H1 (cell line): ENCODE measurements around the gene IGFBP4. TPM values are rescaled to one million over a fixed set of nuclear protein-coding genes. Genes with fewer than 3 reads are reported as not detected.

Source experiments
- EGR1 ChIP-seq: IDR thresholded peaks from 2 replicates; pipeline ENCODE4 v1.6.1; 2011; ENCODE audit warnings: low read depth, low read length, borderline replicate concordance
- GABPA ChIP-seq: IDR thresholded peaks from 2 replicates; pipeline ENCODE4 v1.6.1; 2011; ENCODE audit warnings: mild to moderate bottlenecking, low read length, moderate library complexity, borderline replicate concordance; ENCODE audit not compliant: insufficient read depth
- HDAC2 ChIP-seq, 2 experiments: fragments of 300-600 bp in 1 of 2; sonication (generic) in 1 of 2; IDR thresholded peaks; 2 replicates each; pipeline ENCODE4 v1.6.1; 2011 to 2012; ENCODE audit warnings: low read depth in 2 of 2, low read length in 2 of 2, mild to moderate bottlenecking in 2 of 2, moderate library complexity in 2 of 2, borderline replicate concordance in 1 of 2, inconsistent platforms in 1 of 2
- HDAC6 ChIP-seq: IDR thresholded peaks from one replicate; pipeline ENCODE4 v1.7.1; 2012; ENCODE audit warnings: low read depth, mild to moderate bottlenecking, inconsistent platforms, low read length, moderate library complexity
- RNF2 ChIP-seq: fragments of 200-900, 300-1000 bp; sonication (generic); IDR thresholded peaks from 2 replicates; pipeline ENCODE4 v1.7.1; 2016; ENCODE audit warnings: borderline replicate concordance, low read depth, mild to moderate bottlenecking, antibody characterized with exemption, low read length; ENCODE audit not compliant: poor library complexity, severe bottlenecking; ENCODE audit errors: missing control alignments
- YY1 ChIP-seq: IDR thresholded peaks from 2 replicates; pipeline ENCODE4 v1.6.1; 2011; ENCODE audit warnings: low read depth, mild to moderate bottlenecking, low read length
- polyA plus RNA-seq, 7 experiments: library from polyadenylated mRNA; depleted of rRNA in 3 of 7; stranded (reverse) in 5 of 7; unstranded in 2 of 7; fragments of >200 nt in 5 of 7; fragments of 200-250 nt in 2 of 7; gene quantifications; 1 replicate in 5 of 7; 2 replicates in 1 of 7; 4 replicates in 1 of 7; pipeline versions ENCODE4 v1.2.1 to v1.2.3, GENCODE V29; 2011 to 2013; ENCODE audit warnings: missing spikeins in 2 of 7, mixed read lengths in 2 of 7
- total RNA-seq: library from RNA; stranded (reverse); fragmentation: NEBNext Ultra II Directional; extraction: Animal tissue kit (Norgen Biotek cat#: 25700); gene quantifications from 2 replicates; pipeline ENCODE4 v1.2.1, GENCODE V29; 2021

The IGFBP4 gene
- total and polyA plus RNA-seq, 2 of the 8 experiments (the other 6 are each of a cell fraction or from before 2014, with no cell fraction given), result 85.5 to 105 TPM

- TF ChIP-seq HDAC2 (IDR thresholded peaks at IDR 0.05; ENCODE audit: borderline replicate concordance in 1 of 2, low read depth in 2 of 2, low read length in 2 of 2) (peak in 1 of 2 experiments; percentile 98; a peak in 2 of 4 replicates), GABPA (no peak), YY1 (no peak), EGR1 (no peak), RNF2 (no peak), HDAC6 (no peak)
These were observed 21.2 kb downstream of the IGFBP4 start (continued) for GRCh38 chr17:40464392-40464855.
